BJ (cell line): Measurements from ENCODE around the gene POLR2J2. TPM values are rescaled to one million over a fixed set of nuclear protein-coding genes. Genes with fewer than 3 reads are reported as not detected.
"Not testable (repeated sequence)": the region's sequence is repeated elsewhere in the genome, so short reads cannot be mapped to it uniquely, and the experiment has no call there.

ENCODE experiments used
- CTCF ChIA-PET: fragments of 350-600 bp; formaldehyde crosslinking; extraction: SDS; loops from one replicate; lab custom pipeline; 2021; ENCODE audit warnings: antibody characterized with exemption, inconsistent platforms; lab: Yijun Ruan, JAX
- POLR2A ChIA-PET: fragments of 300-600 bp; sonication (Branson Sonifier 250); formaldehyde crosslinking; extraction: SDS; loops from one replicate; lab custom pipeline; 2021; ENCODE audit warnings: antibody characterized with exemption; lab: Charles Lee
- DNase-seq: peaks from one replicate; pipeline ENCODE4 v3.0.0-alpha.2; 2011; ENCODE audit warnings: low read depth
- H3K27me3 ChIP-seq: 2 replicates; pipeline ENCODE4 v1.6.0; 2011; ENCODE audit warnings: low read length; ENCODE audit not compliant: control insufficient read depth, insufficient read depth
- H3K36me3 ChIP-seq: 2 replicates; pipeline ENCODE4 v1.5.1; 2011; ENCODE audit warnings: low read length; ENCODE audit not compliant: control insufficient read depth, insufficient read depth
- H3K4me3 ChIP-seq: 2 replicates; pipeline ENCODE4 v1.5.1; 2011; ENCODE audit warnings: low read depth, mild to moderate bottlenecking, control low read depth, low read length
- polyA plus RNA-seq: library from polyadenylated mRNA; depleted of rRNA; stranded (reverse); fragments of >200 nt; gene quantifications from 2 replicates; pipeline ENCODE4 v1.2.3, GENCODE V29; 2011

The POLR2J2 gene
- polyA plus RNA-seq, 1 experiment, result 4.5 TPM

DNA sequence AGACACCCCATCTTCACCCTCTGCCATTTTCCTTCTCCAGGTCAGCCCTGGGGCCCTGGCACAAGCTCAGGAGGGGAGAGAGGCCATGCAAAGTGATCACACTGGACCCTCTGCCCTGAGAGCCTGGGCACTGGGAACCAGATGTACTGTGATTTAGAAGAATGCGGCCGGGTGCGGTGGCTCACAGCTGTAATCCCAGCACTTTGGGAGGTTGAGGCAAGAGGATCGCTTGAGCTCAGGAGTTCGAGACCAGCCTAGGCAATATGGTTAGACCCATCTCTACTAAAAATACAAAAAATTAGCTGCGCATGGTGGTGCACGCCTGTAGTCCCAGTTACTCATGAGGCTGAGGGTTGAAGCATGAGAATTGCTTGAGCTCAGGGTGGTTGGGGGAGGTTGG, 23.6 kb downstream of the POLR2J2 start:
- H3K4me3 ChIP-seq, H3K27me3 ChIP-seq, CTCF ChIA-PET, H3K36me3 ChIP-seq, DNase-seq, POLR2A ChIA-PET: not testable (repeated sequence)

DNA sequence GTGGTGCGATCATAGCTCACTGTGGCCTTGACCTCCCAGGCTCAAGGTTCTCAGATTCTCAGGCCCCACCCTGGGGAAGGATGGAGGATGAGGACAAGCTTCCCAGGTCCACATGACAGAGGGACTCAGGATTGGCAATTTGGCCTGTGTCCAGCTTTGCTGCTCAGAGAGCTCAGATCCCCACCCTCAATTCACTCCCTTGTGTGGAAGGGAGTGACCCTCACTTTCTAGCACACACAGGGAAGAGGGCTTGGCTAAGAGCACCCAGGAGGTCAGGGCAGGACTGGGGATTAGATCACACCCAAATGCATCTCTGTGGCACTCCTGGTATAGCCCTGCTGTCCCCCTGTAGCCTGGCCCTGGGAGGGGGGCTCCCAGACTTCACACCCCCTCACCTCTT, 28.1 kb downstream of the POLR2J2 start:
- POLR2A ChIA-PET, H3K36me3 ChIP-seq, H3K27me3 ChIP-seq, DNase-seq, H3K4me3 ChIP-seq, CTCF ChIA-PET: not testable (repeated sequence)

DNA sequence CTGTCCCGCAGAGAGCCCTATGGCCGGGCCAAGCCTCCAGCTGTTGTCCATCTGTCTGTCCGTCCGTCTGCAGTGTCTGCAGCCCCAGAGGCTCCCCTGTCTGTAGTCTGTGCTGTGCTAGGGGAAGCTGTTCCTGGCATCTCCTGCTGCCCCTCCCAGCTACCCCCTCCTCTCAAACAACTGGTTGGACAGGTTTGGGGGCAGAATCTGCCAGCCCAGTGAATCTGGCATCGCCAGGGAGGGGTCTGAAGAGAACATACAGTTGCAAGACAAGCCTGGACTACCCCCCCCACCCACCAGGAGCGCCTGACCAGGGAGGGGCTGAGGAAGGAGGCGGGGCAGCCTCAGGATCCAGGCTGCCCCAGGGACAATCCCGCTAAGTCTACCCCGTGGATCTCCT, 28.8 kb downstream of the POLR2J2 start, which contains the start of gene UPK3BL1:
Gene UPK3BL1 (minus strand): TSS at position 101 of the 400 bp plus-strand sequence. CDS start 50 bp downstream, at position 51.
- H3K4me3 ChIP-seq, POLR2A ChIA-PET, H3K27me3 ChIP-seq, CTCF ChIA-PET, DNase-seq, H3K36me3 ChIP-seq: not testable (repeated sequence)

DNA sequence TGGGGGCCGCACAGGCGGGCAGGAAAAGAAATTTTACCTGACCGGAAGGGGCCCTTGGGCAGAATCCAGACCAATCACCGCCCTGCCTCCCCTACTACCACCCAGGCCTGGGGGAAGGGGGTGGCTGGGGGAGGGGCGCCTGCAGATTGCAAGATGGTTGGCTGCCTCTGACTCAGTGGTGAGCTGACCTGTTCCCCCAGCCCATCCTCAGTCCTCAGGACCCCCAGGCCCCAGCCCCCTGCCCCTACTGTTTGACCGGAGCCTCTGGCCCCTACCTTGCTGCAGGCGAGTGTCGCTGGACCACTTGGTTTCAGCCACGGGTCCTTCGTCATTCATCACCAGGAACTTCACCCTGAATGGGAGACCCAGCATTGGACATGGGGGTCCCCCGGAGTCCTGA, 32.6 kb downstream of the POLR2J2 start:
- H3K27me3 ChIP-seq, POLR2A ChIA-PET, CTCF ChIA-PET, DNase-seq, H3K36me3 ChIP-seq, H3K4me3 ChIP-seq: not testable (repeated sequence)

DNA sequence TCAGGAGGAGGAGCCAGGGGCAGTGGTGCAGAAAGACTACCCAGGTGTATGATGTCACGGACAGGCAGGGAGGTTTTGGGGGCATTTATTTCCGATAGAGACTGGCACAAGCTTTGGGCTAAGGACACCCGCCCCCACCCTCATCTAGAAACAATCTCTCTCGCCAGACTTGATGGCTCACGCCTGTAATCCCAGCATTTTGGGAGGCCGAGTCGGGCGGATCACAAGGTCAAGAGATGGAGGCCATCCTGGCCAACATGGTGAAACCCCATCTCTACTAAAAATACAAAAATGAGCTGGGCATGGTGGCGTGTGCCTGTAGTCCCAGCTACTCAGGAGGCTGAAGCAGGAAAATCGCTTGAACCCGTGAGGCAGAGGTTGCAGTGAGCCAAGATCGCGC, 34.5 kb downstream of the POLR2J2 start:
- CTCF ChIA-PET, H3K27me3 ChIP-seq, POLR2A ChIA-PET, DNase-seq, H3K36me3 ChIP-seq, H3K4me3 ChIP-seq: not testable (repeated sequence)

DNA sequence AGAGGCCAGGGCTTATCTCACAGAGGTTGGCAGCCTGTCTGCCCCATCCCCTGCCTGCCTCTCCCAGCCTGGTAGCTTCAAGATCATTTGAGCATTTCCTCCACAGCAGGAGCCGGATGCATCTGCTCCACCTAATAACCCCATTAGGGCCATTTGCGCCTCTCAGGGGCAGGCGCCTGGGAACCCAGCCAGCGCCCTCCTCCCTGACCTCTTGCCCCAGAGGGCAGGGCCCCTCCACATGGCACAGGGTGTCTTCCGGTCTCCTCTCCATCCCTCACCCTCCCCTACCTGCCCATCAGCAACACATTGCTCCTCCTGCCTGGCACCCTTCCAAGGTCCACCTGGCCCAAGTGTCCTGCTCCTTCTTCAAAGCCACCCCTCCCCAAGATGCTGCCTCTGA, 36.1 kb downstream of the POLR2J2 start:
- CTCF ChIA-PET, POLR2A ChIA-PET, H3K27me3 ChIP-seq, H3K36me3 ChIP-seq, H3K4me3 ChIP-seq, DNase-seq: not testable (repeated sequence)

DNA sequence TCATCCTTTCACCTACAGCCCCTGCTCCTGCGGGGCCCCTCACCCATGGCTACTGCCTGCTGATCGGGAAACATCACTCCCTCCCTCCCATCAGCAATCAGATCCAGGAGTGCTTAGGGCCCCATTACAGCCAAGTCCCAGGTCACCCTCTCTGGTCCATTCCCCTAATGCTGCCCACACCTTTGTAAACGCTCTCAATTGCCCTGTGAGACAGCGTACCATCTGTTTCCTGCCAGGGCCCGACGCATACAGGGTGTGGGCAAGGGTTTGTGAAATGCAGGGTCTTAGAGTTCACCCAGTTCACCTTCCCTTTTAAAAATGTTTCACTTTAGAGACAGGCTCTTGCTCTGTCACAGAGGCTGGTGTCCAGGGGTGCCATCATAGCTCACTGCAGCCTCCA, 37.2 kb downstream of the POLR2J2 start:
- DNase-seq, POLR2A ChIA-PET, H3K36me3 ChIP-seq, CTCF ChIA-PET, H3K27me3 ChIP-seq, H3K4me3 ChIP-seq: not testable (repeated sequence)

DNA sequence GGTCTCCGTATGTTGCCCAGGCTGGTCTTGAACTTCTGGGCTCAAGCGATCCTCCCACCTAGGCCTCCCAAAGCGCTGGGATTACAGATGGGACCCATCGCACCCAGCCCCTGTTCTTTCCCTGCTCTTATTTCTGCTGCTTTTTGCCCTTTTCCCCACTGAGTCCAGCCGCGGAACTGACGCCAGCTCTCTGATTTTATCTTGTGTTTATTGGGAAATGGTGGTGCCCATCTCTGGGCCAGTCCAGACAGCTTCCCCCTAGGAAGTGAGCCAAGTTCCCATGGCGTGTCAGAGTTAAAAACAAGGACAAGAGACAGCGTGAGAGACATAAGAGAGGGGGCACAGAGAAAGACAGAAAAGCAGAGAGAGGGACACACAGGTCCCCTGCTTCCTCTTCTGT, 40.8 kb downstream of the POLR2J2 start:
- DNase-seq, CTCF ChIA-PET, H3K4me3 ChIP-seq, H3K36me3 ChIP-seq, H3K27me3 ChIP-seq, POLR2A ChIA-PET: not testable (repeated sequence)

DNA sequence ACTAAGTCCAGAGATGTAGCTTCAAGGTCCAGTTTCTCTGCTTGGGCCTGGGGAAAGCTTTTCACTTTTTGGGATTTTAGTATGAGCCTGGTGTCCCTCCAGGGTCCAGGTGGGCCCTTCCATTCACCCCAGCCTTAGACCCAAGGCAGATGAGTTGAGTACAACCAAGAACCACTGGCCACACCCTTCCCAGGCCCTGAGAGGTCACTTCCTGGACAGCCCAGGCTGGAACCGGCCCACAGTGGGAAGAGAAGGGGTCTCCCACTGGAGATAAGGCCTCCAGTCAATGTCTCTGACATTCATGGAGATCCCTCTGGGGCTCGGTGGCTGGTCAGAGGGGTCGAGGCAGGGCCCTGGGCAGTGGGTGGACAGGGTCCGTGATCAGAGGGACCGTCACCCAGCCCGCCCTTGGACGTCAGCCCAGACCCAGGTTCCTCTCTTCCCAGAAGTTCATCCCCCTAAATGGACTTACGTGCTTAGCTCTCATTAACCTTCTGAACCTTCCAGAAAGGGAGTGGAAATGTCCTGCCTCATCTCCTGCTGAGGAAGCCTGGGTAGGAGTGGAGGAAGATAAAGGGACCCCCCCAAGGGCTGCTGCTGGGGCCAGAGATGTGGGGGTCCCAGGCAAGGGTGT, 44.1 kb downstream of the POLR2J2 start:
- POLR2A ChIA-PET, H3K27me3 ChIP-seq, H3K4me3 ChIP-seq, H3K36me3 ChIP-seq, DNase-seq, CTCF ChIA-PET: not testable (repeated sequence)

DNA sequence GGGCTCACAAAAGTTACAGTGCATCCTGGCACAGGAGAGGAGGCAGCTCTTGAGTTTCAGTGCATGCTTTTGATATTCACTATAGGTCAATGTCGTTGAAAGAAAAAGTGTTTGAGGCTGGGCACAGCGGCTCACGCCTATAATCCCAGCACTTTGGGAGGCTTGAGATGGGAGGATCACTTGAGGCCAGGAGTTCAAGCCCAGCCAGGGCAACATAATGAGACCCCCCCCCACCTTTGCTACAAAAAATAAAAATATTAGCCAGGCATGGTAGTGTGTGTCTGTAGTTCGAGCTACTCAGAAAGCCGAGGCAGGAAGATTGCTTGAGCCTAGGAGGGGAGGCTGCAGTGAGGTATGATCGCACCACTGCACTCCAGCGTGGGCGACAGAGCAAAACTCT, 53.3 kb downstream of the POLR2J2 start:
- POLR2A ChIA-PET, H3K36me3 ChIP-seq, H3K4me3 ChIP-seq, DNase-seq, CTCF ChIA-PET, H3K27me3 ChIP-seq: not testable (repeated sequence)

DNA sequence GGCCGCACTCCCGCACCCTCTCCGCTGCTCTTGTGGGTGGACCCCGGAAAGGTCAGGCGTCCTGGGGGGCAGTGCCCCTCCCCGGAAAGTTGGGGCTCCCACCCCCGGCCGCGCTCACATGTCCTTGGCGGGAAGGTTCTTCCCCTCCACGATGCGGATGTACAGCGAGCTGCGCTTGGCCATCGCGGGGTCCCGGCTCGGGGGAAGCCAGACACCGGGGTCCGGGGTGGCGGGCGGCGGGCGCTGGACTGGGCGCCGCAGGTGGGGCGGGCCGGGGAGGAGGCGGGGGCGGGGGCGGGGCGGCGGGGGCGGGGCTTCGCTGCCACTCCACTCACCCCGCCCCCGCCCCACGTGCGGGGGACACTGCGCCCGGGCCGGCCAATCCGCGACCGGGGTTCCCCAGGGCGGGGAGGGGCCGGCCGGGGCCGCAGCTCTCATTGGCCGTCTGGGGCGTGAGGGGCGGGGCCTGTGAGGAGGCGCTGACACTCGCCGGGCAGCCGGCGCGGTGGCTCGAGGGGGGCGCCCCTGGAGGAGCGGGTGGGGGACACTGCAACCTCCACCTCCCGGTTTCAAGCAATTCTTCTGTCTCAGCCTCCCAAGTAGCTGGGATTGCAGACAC, 54.8 kb downstream of the POLR2J2 start, which contains the start of gene RASA4:
Gene RASA4 (minus strand): TSS at position 250 of the 619 bp plus-strand sequence. CDS start 67 bp downstream, at position 183.
- POLR2A ChIA-PET, result not testable (repeated sequence)
- peak within 1 kb of the TSS; percentile 54 for H3K4me3 ChIP-seq

More for the DNA sequence above, 54.8 kb downstream of the POLR2J2 start, which contains the start of gene RASA4:
- H3K36me3 ChIP-seq, CTCF ChIA-PET, DNase-seq, H3K27me3 ChIP-seq: not testable (repeated sequence)
